ENCODE results near the gene IFFO2. TPM values are rescaled to one million over a fixed set of nuclear protein-coding genes. Genes with fewer than 3 reads are reported as not detected.
A peak's percentile ranks its signal among the peaks of the same experiment; 100 is the strongest.

IFFO2 gene
- total and polyA plus RNA-seq, 2 of the 13 experiments (the other 11 are each of a cell fraction or from before 2014, with no cell fraction given), result 7.3 to 16.7 TPM

GRCh38 chr1:18956193-18957135 lies at the start of gene IFFO2 (continued):
- TF ChIP-seq ZNF670 (CRISPR knock-in tag; IDR thresholded peaks at IDR 0.05; ENCODE audit: borderline replicate concordance), result no peak
- TF ChIP-seq FOXK1 (CRISPR knock-in tag; IDR thresholded peaks at IDR 0.05; ENCODE audit: borderline replicate concordance, low read depth), result no peak
- TF ChIP-seq ZNF205 (CRISPR knock-in tag; IDR thresholded peaks at IDR 0.05), result no peak
- no peak for TF ChIP-seq PITX1 (CRISPR knock-in tag; IDR thresholded peaks at IDR 0.05)
- TF ChIP-seq ZSCAN22 (CRISPR knock-in tag; IDR thresholded peaks at IDR 0.05), result no peak
- TF ChIP-seq ELF1 (CRISPR knock-in tag; IDR thresholded peaks at IDR 0.05), result peak; percentile 20; the same call in 1 of the 2 replicates
- TF ChIP-seq KLF11 (CRISPR knock-in tag; IDR thresholded peaks at IDR 0.05), result no peak
- no peak for TF ChIP-seq ZNF431 (CRISPR knock-in tag; IDR thresholded peaks at IDR 0.05; ENCODE audit: borderline replicate concordance, low read depth)
- no peak for TF ChIP-seq ZNF878 (CRISPR knock-in tag; IDR thresholded peaks at IDR 0.05)
- TF ChIP-seq ZNF761 (CRISPR knock-in tag; conservative IDR thresholded peaks at IDR 0.05), result 0 out of 2 replicates have a peak, but pooled peaks have one; percentile 3
- no peak; the same call in 1 of the 2 replicates for TF ChIP-seq ISL2 (CRISPR knock-in tag; IDR thresholded peaks at IDR 0.05)
- TF ChIP-seq MED13 (CRISPR knock-in tag; IDR thresholded peaks at IDR 0.05), result peak; percentile 57; the same call in 1 of the 2 replicates
- no peak for TF ChIP-seq KLF13 (CRISPR knock-in tag; IDR thresholded peaks at IDR 0.05)
- peak; percentile 65; the same call in 1 of the 2 replicates for TF ChIP-seq ZBED4 (CRISPR knock-in tag; IDR thresholded peaks at IDR 0.05; ENCODE audit: borderline replicate concordance)
- TF ChIP-seq DNMT1 (CRISPR knock-in tag; IDR thresholded peaks at IDR 0.05), result no peak
- TF ChIP-seq MIXL1 (CRISPR knock-in tag; IDR thresholded peaks at IDR 0.05), result no peak
- TF ChIP-seq ZNF644 (CRISPR knock-in tag; IDR thresholded peaks at IDR 0.05; ENCODE audit: low read depth), result no peak
- TF ChIP-seq ZNF354B (CRISPR knock-in tag; IDR thresholded peaks at IDR 0.05), result no peak
- TF ChIP-seq POLR2AphosphoS5 (IDR thresholded peaks at IDR 0.05; ENCODE audit: low read depth, low read length), result peak; percentile 77
- 0 out of 2 replicates have a peak, but pooled peaks have one; percentile 25 for TF ChIP-seq ZNF451 (CRISPR knock-in tag; IDR thresholded peaks at IDR 0.05)
- TF ChIP-seq TCF7L2 (IDR thresholded peaks at IDR 0.05; ENCODE audit: low read depth, low read length), result no peak
- TF ChIP-seq ZSCAN12 (CRISPR knock-in tag; IDR thresholded peaks at IDR 0.05), result no peak
- 0 out of 2 replicates have a peak, but pooled peaks have one; percentile 43 for TF ChIP-seq ZNF572 (CRISPR knock-in tag; IDR thresholded peaks at IDR 0.05)
- no peak for TF ChIP-seq JDP2 (CRISPR knock-in tag; IDR thresholded peaks at IDR 0.05; ENCODE audit: borderline replicate concordance)
- TF ChIP-seq IKZF5 (CRISPR knock-in tag; IDR thresholded peaks at IDR 0.05), result no peak
- TF ChIP-seq GLMP (CRISPR knock-in tag; IDR thresholded peaks at IDR 0.05; ENCODE audit: borderline replicate concordance), result no peak
